Measurements from ENCODE around the gene RTP4.

The RTP4 gene

GRCh38 chr3:187343670-187344069 lies 24.5 kb upstream of the RTP4 start:
- no peak overlapping the region for H3K4me3 ChIP-seq (ENCODE audit: low read length)
- DNase-seq (ENCODE audit: low read depth) = no peak
- no peak for TF ChIP-seq CTCF (conservative IDR thresholded peaks at IDR 0.05; ENCODE audit: low read depth, low read length)

- H3K4me3 ChIP-seq (ENCODE audit: low read length) = no peak overlapping the region
- DNase-seq (ENCODE audit: low read depth) = peak; percentile 56
- TF ChIP-seq CTCF (conservative IDR thresholded peaks at IDR 0.05; ENCODE audit: low read depth, low read length) = no peak
These were observed 15.3 kb upstream of the RTP4 start for GRCh38 chr3:187352581-187353575.

- H3K4me3 ChIP-seq (ENCODE audit: low read length) = no peak overlapping the region
- no peak for TF ChIP-seq CTCF (conservative IDR thresholded peaks at IDR 0.05; ENCODE audit: low read depth, low read length)
- DNase-seq (ENCODE audit: low read depth) = no peak
These were observed 10.1 kb upstream of the RTP4 start for GRCh38 chr3:187358068-187358467.

GRCh38 chr3:187359798-187360486 lies 8.2 kb upstream of the RTP4 start:
- peak; percentile 21 for DNase-seq (ENCODE audit: low read depth)
- no peak overlapping the region for H3K4me3 ChIP-seq (ENCODE audit: low read length)
- TF ChIP-seq CTCF (conservative IDR thresholded peaks at IDR 0.05; ENCODE audit: low read depth, low read length) = no peak

- peak; percentile 41 for DNase-seq (ENCODE audit: low read depth)
These were observed 7.6 kb upstream of the RTP4 start for GRCh38 chr3:187360596-187360995.

GRCh38 chr3:187361835-187362234 lies 6.3 kb upstream of the RTP4 start:
- no peak overlapping the region for H3K4me3 ChIP-seq (ENCODE audit: low read length)
- DNase-seq (ENCODE audit: low read depth) = no peak
- no peak for TF ChIP-seq CTCF (conservative IDR thresholded peaks at IDR 0.05; ENCODE audit: low read depth, low read length)

More at GRCh38 chr3:187360596-187360995, 7.6 kb upstream of the RTP4 start:
- H3K4me3 ChIP-seq (ENCODE audit: low read length) = no peak overlapping the region
- TF ChIP-seq CTCF (conservative IDR thresholded peaks at IDR 0.05; ENCODE audit: low read depth, low read length) = no peak

All from retinal pigment epithelial cell (primary cell).